ENCODE data around the gene ZCCHC24.
A peak's percentile ranks its signal among the peaks of the same experiment; 100 is the strongest.

The ZCCHC24 gene

DNA sequence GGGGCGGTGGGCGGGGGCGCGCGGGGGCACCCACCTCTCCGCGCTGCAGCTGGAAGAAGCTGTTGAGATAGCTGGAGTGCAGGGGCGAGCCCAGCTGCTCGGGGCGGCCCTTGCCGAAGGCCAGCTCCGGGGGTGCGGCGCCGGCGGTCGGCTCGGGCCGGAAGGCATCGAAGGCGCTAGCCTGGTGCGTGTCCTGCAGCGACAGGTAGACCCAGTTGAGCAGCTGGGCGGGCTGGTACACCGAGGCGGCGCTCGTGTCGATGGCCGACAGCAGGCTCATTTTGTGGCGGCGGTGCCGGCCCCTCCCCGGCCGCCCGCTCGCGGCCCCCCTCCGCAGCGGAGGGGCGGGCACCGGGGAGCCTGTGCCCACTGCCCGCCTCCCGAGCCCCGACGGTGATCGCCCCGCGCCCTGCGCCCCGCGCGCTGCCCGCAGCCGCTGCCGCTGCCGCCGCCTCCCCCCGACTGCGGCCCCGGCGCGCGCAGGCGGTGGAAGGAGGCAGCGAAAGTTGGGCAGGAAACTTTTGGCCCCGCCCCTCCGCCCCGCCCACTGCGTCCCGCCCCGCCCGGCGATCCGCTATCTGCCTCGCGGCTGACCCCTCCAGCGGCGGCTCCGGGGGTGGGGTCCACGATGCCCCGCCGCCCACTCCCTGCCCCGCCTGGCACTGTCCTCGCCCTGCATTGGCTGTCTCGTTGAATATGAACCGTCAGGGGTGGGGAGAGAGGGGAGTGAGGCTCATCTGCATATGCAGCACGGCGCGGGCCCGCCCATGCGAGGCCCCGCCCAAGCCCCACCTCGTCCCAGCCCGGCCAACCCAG is at the start of gene ZCCHC24:
Gene ZCCHC24, minus strand, starts transcription at position 464 of the 816 bp plus-strand sequence. Its CDS starts 184 bp downstream, at position 280.
- DNase-seq (ENCODE audit: extremely low read depth in 1 of 2, low read depth in 1 of 2) = peak; percentile 81 to 92

DNA sequence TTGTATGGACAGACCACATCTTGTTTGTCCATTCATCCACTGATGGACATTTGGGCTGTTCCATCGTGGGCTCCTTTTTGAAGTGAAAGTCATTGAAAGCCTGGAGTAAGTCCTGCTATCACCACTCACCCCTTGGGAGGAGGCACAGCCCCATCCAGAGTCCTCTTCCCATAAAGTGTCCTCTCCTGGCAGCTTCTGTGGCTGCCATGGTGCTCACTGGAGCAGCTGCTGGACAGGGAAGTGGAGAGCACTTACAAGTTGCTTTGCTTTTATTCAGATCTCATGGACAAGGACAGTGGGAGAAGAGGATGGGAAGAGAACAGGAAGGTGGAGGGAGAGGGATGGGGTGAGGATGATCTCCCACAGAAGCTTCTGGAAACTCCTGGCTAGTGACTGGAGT is 48.4 kb upstream of the ZCCHC24 start:
- no peak for DNase-seq (ENCODE audit: extremely low read depth in 1 of 2, low read depth in 1 of 2)

DNA sequence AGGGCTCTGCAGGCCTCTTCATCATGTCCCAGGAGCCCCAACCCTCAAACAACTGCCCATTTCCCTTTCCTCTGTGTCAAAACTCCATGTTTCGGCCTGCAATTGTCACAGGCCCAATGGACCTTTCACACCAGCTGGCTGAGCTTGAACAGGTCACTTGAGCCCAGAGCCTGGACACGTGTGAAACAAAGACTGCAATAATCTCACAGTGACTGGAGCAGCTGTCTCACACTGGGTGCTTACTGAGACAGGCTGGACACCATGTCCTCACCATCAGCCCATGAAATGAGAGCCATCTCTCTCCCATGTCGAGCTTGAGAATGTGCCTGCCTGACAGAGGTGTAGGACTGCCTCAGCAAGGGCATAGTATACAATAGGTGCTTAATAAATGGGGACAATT is 47.4 kb upstream of the ZCCHC24 start:
- DNase-seq (ENCODE audit: extremely low read depth in 1 of 2, low read depth in 1 of 2) = no peak

- no peak for DNase-seq (ENCODE audit: extremely low read depth in 1 of 2, low read depth in 1 of 2)
Observed at GRCh38 chr10:79492256-79492655, 46.8 kb upstream of the ZCCHC24 start.

DNA sequence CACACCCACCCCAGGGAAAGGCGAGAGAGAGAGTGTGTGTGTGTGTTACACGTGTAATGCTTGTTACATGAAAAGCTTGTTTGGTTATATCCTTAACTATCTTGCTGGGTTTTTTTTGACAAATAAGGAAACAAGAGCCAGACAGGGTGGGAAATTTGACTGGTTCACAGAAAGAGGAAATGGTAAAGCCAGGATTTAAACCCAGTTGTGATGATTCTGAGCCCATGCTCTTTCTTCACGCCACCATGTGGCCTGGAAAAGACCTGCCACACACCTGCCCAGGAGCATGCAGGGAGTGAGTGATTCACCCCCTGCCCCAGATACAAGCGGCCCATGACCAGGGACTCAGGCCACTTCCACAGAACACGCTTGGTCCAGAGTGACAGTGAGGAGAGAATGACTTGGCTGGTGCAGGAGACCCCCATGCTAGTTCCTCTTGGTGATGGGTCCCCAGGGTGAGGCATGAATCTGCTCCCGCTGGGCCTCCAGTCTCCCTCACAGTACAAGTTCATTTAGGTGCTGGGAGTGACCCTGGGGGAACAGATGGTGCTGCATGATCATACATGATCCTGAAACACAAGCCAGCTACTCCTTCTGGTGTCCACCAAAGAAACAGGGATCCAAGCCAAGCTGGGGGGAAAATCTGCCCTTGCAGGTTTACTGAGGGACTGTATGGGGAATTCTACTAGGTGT is 45.9 kb upstream of the ZCCHC24 start:
- no peak for DNase-seq (ENCODE audit: extremely low read depth in 1 of 2, low read depth in 1 of 2)

DNA sequence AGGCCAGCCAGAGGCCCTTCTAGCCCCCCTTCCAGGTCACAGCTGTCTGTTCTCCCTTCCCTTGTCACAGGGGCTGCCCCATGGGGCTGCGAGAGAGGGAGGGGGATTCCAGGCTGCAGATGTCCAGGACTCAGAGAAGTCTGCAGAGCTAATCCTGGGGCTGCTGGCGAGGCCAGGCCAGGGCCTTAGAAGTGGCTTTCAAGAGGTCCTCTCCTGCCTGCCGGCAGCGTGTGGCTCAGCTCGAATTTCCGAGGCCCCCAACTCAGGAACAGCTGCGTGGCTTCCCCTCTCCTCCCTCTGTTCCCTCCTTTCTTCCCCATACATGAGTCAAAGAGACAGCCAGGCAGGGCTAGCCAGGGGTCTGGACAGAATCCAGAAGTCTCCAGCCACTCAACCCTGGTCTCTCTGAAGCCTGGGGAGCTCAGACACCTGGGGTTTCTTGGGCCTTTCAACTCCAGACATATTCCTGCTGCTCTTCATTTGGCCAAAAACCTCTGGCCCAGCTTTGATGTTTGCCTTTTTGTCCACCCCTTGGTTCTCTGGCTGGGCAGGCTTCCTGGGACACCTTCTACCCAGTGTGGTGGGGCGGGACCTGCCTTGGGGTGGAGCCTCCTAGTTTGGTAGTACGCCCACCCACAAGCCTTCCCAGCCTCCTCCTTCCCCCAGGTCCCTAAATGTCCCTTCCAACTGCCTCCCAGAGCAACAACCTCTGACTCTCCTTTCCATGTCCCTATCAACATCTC is 45.1 kb upstream of the ZCCHC24 start:
- no peak for DNase-seq (ENCODE audit: extremely low read depth in 1 of 2, low read depth in 1 of 2)

- no peak for DNase-seq (ENCODE audit: extremely low read depth in 1 of 2, low read depth in 1 of 2)
Observed at GRCh38 chr10:79488870-79489269, 43.4 kb upstream of the ZCCHC24 start.

GRCh38 chr10:79488336-79488735 is 42.9 kb upstream of the ZCCHC24 start:
- no peak for DNase-seq (ENCODE audit: extremely low read depth in 1 of 2, low read depth in 1 of 2)

- DNase-seq (ENCODE audit: extremely low read depth in 1 of 2, low read depth in 1 of 2) = peak in 1 of 2 donors; percentile 2
Observed at GRCh38 chr10:79487296-79488194, 42.1 kb upstream of the ZCCHC24 start.

- DNase-seq (ENCODE audit: extremely low read depth in 1 of 2, low read depth in 1 of 2) = no peak
Observed at GRCh38 chr10:79484476-79484875, 39.1 kb upstream of the ZCCHC24 start.

DNA sequence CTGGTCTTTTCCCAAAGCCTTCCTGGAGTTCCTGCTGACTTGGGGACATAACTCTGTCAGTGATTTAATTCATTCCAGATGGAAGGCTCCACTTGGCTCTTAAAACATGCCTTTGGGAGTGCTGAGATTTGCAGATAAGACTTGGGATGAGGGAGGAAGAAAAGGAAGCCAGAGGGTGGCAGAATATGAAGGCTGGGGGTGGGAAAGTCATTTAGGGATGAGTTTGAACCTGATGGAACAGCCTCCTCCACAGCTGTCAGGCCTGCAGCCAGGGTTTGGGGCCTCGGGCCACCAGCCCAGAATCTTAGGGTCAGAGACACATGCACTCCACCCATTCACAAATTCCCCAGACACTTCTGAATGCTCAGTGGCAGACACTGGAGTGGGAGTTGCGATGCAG is 38.5 kb upstream of the ZCCHC24 start:
- no peak for DNase-seq (ENCODE audit: extremely low read depth in 1 of 2, low read depth in 1 of 2)

DNA sequence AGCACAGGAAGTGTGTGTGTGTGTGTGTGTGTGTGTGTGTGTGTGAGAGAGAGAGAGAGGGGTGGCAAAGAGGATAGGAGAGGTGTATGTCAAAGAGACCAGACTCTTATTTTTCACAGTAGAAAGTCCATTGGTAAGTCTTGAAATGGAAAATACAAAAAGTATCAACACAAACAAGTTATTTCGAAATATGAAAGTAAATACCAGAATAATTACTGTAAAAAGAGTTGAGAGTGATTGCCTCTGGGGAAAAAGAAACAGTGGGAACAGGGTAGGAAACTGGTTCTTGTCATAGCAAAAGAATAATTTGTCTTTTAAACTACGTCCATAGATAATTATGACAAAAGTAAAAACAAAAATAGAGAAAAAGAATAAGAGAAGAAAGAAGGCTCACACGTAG is 37.9 kb upstream of the ZCCHC24 start:
- no peak for DNase-seq (ENCODE audit: extremely low read depth in 1 of 2, low read depth in 1 of 2)

GRCh38 chr10:79482741-79483140 is 37.3 kb upstream of the ZCCHC24 start:
- no peak for DNase-seq (ENCODE audit: extremely low read depth in 1 of 2, low read depth in 1 of 2)

DNA sequence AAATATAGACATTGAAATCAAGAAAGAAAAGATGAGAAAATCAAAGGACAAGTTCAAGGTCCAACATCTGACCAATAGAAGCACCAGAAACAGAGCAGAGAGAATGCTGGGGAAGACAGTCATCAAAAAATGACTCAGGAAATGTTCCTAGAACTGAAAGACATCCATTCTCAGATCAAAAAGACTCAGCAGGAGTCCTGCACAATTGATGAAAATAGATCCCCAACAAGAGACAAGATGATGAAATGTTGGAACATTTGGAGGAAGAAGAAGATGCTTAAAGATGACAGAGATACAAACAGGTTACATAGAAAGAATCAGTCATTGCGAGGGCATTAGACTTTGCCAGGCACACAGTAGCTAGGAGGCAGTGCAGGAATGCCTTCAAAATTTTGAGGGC is 36.9 kb upstream of the ZCCHC24 start:
- no peak for DNase-seq (ENCODE audit: extremely low read depth in 1 of 2, low read depth in 1 of 2)

DNA sequence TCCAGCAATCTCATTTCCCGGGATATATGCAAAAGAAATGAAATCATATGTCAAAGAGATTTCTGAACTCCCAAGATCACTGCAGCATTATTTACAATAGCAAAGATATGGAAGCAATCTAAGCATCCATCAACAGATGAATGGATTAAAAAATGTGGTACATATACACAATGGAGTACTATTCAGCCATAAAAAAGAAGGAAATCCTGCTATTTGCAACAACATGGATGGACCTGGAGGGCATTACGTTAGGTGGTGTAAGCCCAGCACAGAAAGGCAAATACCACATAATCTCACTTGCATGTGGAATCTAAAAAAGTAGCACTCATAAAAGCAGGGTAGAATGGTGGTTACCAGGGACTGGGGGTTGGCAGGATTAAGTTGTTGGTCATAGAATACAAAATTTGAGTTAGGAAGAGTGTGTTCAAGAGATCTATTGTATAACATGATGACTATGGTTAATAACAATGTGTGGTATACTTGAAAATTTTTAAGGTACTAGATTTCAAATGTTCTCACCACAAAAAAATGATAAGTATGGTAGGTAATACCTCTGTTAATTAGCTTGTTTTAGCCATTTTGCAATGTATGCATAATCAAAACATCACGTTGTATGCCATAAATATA is 34.0 kb upstream of the ZCCHC24 start:
- no peak for DNase-seq (ENCODE audit: extremely low read depth in 1 of 2, low read depth in 1 of 2)

DNA sequence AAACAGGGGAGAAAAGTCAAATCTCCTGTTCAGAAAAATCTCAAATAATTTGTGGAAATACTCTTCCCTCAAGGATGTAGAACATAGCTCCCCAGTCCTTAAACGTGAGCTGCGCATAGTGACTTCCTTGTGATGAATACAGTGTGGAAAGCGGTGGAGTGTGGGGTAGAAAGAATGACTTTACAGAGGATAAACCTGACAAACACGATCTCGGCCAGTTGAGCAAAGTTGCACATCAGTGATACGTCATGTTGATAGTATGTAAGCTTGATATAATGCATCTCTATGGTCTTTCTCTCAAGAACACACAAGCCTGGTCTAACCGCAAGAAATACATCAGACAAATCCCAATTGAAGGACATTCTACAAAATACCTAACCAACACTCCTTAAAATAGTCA is 32.0 kb upstream of the ZCCHC24 start:
- DNase-seq (ENCODE audit: extremely low read depth in 1 of 2, low read depth in 1 of 2) = no peak

DNA sequence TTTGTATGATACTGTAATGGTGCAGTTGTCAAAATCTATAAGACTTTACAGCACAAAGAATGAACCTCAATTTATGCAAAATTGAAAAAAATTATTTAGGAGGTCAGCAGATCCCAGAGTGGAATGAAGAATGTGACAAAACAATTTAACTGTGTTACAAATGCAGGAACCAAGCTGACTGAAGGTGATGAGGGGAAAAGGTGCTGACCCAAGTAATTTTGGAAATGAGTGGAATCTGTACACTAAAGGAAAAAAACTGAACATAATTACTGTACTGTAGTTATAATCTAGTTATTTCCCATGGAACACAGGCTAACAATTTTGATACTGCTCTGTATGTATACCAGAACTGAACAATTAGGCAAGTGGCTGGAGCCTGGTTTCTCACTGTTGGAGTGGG is 31.2 kb upstream of the ZCCHC24 start:
- no peak for DNase-seq (ENCODE audit: extremely low read depth in 1 of 2, low read depth in 1 of 2)

DNA sequence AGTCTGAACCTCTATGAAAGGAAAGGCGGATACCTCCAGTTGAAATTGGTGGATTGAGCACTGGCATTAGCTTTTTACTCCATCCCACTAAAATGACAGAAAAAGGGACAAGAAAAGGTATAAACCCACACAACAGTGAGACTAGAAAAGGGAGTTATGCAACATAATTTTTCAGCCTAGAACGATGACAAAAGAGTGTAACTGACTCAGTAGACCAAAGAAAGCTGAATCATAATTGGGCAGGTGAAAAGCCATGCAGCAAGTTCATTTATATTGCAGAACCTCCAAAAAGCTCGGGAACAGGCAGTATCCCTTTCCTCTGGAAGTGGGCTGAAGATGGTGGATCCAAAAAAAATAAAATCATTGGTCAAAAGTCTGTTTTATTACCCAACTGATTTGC is 30.5 kb upstream of the ZCCHC24 start:
- no peak for DNase-seq (ENCODE audit: extremely low read depth in 1 of 2, low read depth in 1 of 2)

GRCh38 chr10:79475119-79475653 is 29.8 kb upstream of the ZCCHC24 start:
- no peak for DNase-seq (ENCODE audit: extremely low read depth in 1 of 2, low read depth in 1 of 2)

Data from activated CD8-positive, alpha-beta memory T cell treated with anti-CD3 and anti-CD28 coated beads for 1 hour (primary cell).